BLaER1 treated with 17β-estradiol and CSF1 and Interleukin-3, amounts not matched to agents 10 nM and 100 nM (cell line): ENCODE data around the gene CHRNA4.

Source experiments
- H3K27ac ChIP-seq, 11 experiments: shearing (Covaris generic); formaldehyde crosslinking; 2 replicates each; pipeline ENCODE4 v1.8.1; 2022
- H3K27me3 ChIP-seq, 11 experiments: shearing (Covaris generic); formaldehyde crosslinking; 2 replicates each; pipeline ENCODE4 v1.8.1; 2022
- H3K36me3 ChIP-seq, 11 experiments: shearing (Covaris generic); formaldehyde crosslinking; 2 replicates each; pipeline ENCODE4 v1.8.1; 2022
- H3K4me1 ChIP-seq, 10 experiments: shearing (Covaris generic); formaldehyde crosslinking; 2 replicates each; pipeline ENCODE4 v1.8.1; 2022
- H3K4me2 ChIP-seq, 11 experiments: shearing (Covaris generic); formaldehyde crosslinking; 2 replicates each; pipeline ENCODE4 v1.8.1; 2022
- H3K4me3 ChIP-seq, 10 experiments: shearing (Covaris generic); formaldehyde crosslinking; 2 replicates each; pipeline ENCODE4 v1.8.1; 2022
- H3K9ac ChIP-seq, 11 experiments: shearing (Covaris generic); formaldehyde crosslinking; 2 replicates each; pipeline ENCODE4 v1.8.1; 2022
- H3K9me3 ChIP-seq, 11 experiments: shearing (Covaris generic); formaldehyde crosslinking; replicated peaks in 1 of 11; 2 replicates each; pipeline ENCODE4 v1.8.1; 2022
- H4K20me1 ChIP-seq, 11 experiments: shearing (Covaris generic); formaldehyde crosslinking; 2 replicates each; pipeline ENCODE4 v1.8.1; 2022
- Cebpa-rat ChIP-seq, 11 experiments: shearing (Covaris generic); IDR thresholded peaks; 2 replicates each; pipeline ENCODE4 v1.8.1; 2022

The CHRNA4 gene

GRCh38 chr20:63370618-63371187, 9.6 kb upstream of the CHRNA4 start:
- H3K27ac ChIP-seq = no peak overlapping the region
- no peak overlapping the region for H3K4me3 ChIP-seq
- no peaks in the 10 kb centered on the region for H3K9me3 ChIP-seq
- H3K4me2 ChIP-seq = peak overlapping the region in 7 of 11 experiments; percentile 5 to 43 (median 18); a peak in 9 of 22 replicates
- peaks cover 0 to 30% (median 16%) of the 10 kb centered on the region in 10 experiments; a peak in 14 of 20 replicates for H3K4me1 ChIP-seq
- H4K20me1 ChIP-seq = peaks cover 0 to 77% (median 0%) of the 10 kb centered on the region in 11 experiments; a peak in 10 of 22 replicates
- H3K27me3 ChIP-seq = peaks cover 39 to 47% (median 43%) of the 10 kb centered on the region in 11 experiments
- TF ChIP-seq Cebpa-rat (IDR thresholded peaks at IDR 0.05) = no peak
- no peak overlapping the region for H3K9ac ChIP-seq
- H3K36me3 ChIP-seq = no peaks in the 10 kb centered on the region

GRCh38 chr20:63369724-63370617, 8.8 kb upstream of the CHRNA4 start:
- H4K20me1 ChIP-seq = peaks cover 0 to 82% (median 0%) of the 10 kb centered on the region in 11 experiments; a peak in 10 of 22 replicates
- H3K4me2 ChIP-seq = peak overlapping the region in 3 of 11 experiments; percentile 13 to 38 (median 34); a peak in 5 of 22 replicates
- no peak overlapping the region for H3K9ac ChIP-seq
- no peaks in the 10 kb centered on the region for H3K9me3 ChIP-seq
- peaks cover 0 to 37% (median 21%) of the 10 kb centered on the region in 10 experiments; a peak in 14 of 20 replicates for H3K4me1 ChIP-seq
- no peaks in the 10 kb centered on the region for H3K36me3 ChIP-seq
- H3K4me3 ChIP-seq = no peak overlapping the region
- TF ChIP-seq Cebpa-rat (IDR thresholded peaks at IDR 0.05) = no peak
- peaks cover 36 to 40% (median 39%) of the 10 kb centered on the region in 11 experiments for H3K27me3 ChIP-seq
- H3K27ac ChIP-seq = no peak overlapping the region

GRCh38 chr20:63369024-63369530, 7.9 kb upstream of the CHRNA4 start:
- H3K4me1 ChIP-seq = peaks cover 0 to 41% (median 25%) of the 10 kb centered on the region in 10 experiments; a peak in 14 of 20 replicates
- H3K27ac ChIP-seq = no peak overlapping the region
- H3K36me3 ChIP-seq = no peaks in the 10 kb centered on the region
- H3K4me3 ChIP-seq = no peak overlapping the region
- TF ChIP-seq Cebpa-rat (IDR thresholded peaks at IDR 0.05) = no peak
- H3K9me3 ChIP-seq = no peaks in the 10 kb centered on the region
- no peak overlapping the region for H3K9ac ChIP-seq
- H3K27me3 ChIP-seq = peaks cover 27 to 35% (median 31%) of the 10 kb centered on the region in 11 experiments
- peaks cover 0 to 78% (median 0%) of the 10 kb centered on the region in 11 experiments; a peak in 10 of 22 replicates for H4K20me1 ChIP-seq
- H3K4me2 ChIP-seq = no peak overlapping the region

- Histone ChIP-seq H3K27me3 (peaks cover 17 to 35% (median 26%) of the 10 kb centered on the region in 11 experiments), H3K9ac (no peak overlapping the region), H4K20me1 (peaks cover 0 to 78% (median 0%) of the 10 kb centered on the region in 11 experiments; a peak in 11 of 22 replicates), H3K27ac (no peak overlapping the region), H3K9me3 (no peaks in the 10 kb centered on the region), H3K36me3 (no peaks in the 10 kb centered on the region), H3K4me3 (no peak overlapping the region), H3K4me2 (no peak overlapping the region), H3K4me1 (peaks cover 0 to 41% (median 25%) of the 10 kb centered on the region in 10 experiments; a peak in 14 of 20 replicates)
- no peak for TF ChIP-seq Cebpa-rat (IDR thresholded peaks at IDR 0.05)
These were observed 7.0 kb upstream of the CHRNA4 start for GRCh38 chr20:63368151-63368550.

- Histone ChIP-seq H3K27me3 (peaks cover 16 to 35% (median 26%) of the 10 kb centered on the region in 11 experiments), H3K4me2 (peak overlapping the region in 9 of 11 experiments; percentile 24 to 81 (median 63); a peak in 15 of 22 replicates), H4K20me1 (peaks cover 0 to 78% (median 0%) of the 10 kb centered on the region in 11 experiments; a peak in 11 of 22 replicates), H3K9ac (peak overlapping the region in 3 of 11 experiments; percentile 2 to 51 (median 15); a peak in 2 of 22 replicates), H3K4me3 (no peak overlapping the region; a peak in 1 of 20 replicates), H3K9me3 (no peaks in the 10 kb centered on the region), H3K4me1 (peaks cover 0 to 41% (median 25%) of the 10 kb centered on the region in 10 experiments; a peak in 14 of 20 replicates), H3K36me3 (no peaks in the 10 kb centered on the region), H3K27ac (no peak overlapping the region)
- no peak for TF ChIP-seq Cebpa-rat (IDR thresholded peaks at IDR 0.05)
These were observed 6.4 kb upstream of the CHRNA4 start for GRCh38 chr20:63367446-63368055.

GRCh38 chr20:63366390-63367365, 5.5 kb upstream of the CHRNA4 start:
- Histone ChIP-seq H3K9ac (peak overlapping the region in 3 of 11 experiments; percentile 2 to 51 (median 15); a peak in 2 of 22 replicates), H3K9me3 (no peaks in the 10 kb centered on the region), H3K27me3 (peaks cover 20 to 36% (median 28%) of the 10 kb centered on the region in 11 experiments), H3K4me3 (no peak overlapping the region; a peak in 1 of 20 replicates), H3K27ac (no peak overlapping the region), H4K20me1 (peaks cover 0 to 83% (median 4%) of the 10 kb centered on the region in 11 experiments; a peak in 11 of 22 replicates), H3K36me3 (no peaks in the 10 kb centered on the region), H3K4me2 (peak overlapping the region in 9 of 11 experiments; percentile 24 to 81 (median 63); a peak in 15 of 22 replicates), H3K4me1 (peaks cover 0 to 44% (median 27%) of the 10 kb centered on the region in 10 experiments; a peak in 14 of 20 replicates)
- no peak for TF ChIP-seq Cebpa-rat (IDR thresholded peaks at IDR 0.05)

GRCh38 chr20:63365601-63366389, 4.6 kb upstream of the CHRNA4 start:
- TF ChIP-seq Cebpa-rat (IDR thresholded peaks at IDR 0.05) = no peak
- H4K20me1 ChIP-seq = peaks cover 0 to 83% (median 6%) of the 10 kb centered on the region in 11 experiments; a peak in 10 of 22 replicates
- no peak overlapping the region for H3K9ac ChIP-seq
- peaks cover 0 to 39% (median 29%) of the 10 kb centered on the region in 10 experiments; a peak in 14 of 20 replicates for H3K4me1 ChIP-seq
- peaks cover 21 to 36% (median 27%) of the 10 kb centered on the region in 11 experiments for H3K27me3 ChIP-seq
- H3K27ac ChIP-seq = no peak overlapping the region
- H3K36me3 ChIP-seq = no peaks in the 10 kb centered on the region
- no peak overlapping the region for H3K4me3 ChIP-seq
- no peaks in the 10 kb centered on the region for H3K9me3 ChIP-seq
- peak overlapping the region in 4 of 11 experiments; percentile 7 to 54 (median 38); a peak in 6 of 22 replicates for H3K4me2 ChIP-seq
